Posterior cingulate gyrus (tissue), 11 donors: ENCODE results near the gene NCAPD2.
"Not testable (repeated sequence)": the region's sequence is repeated elsewhere in the genome, so short reads cannot be mapped to it uniquely, and the experiment has no call there.

Experiments
- DNase-seq, 10 donors: peaks; one replicate each; pipeline versions ENCODE4 v3.0.0 to v3.0.0-alpha.2; 2020 to 2021; ENCODE audit warnings: mixed read lengths in 3 of 10
- intact Hi-C: fragments of 100-400 bp; cut with DNase I; formaldehyde crosslinking; loops from one replicate; pipeline ENCODE4 v1.15.1; 2023

The NCAPD2 gene

GRCh38 chr12:6477601-6478377, 16.1 kb upstream of the NCAPD2 start:
- DNase-seq = peak in 1 of 10 donors; percentile 66
- intact Hi-C loops = not testable (repeated sequence)

GRCh38 chr12:6478416-6478815, 15.5 kb upstream of the NCAPD2 start:
- no peak for DNase-seq
- intact Hi-C loops = no loop called here

GRCh38 chr12:6488240-6488639, 5.7 kb upstream of the NCAPD2 start:
- no peak for DNase-seq
- intact Hi-C loops = no loop called here

GRCh38 chr12:6489449-6489848, 4.5 kb upstream of the NCAPD2 start:
- no peak for DNase-seq
- intact Hi-C loops = no loop called here

- DNase-seq, intact Hi-C loops: not testable (repeated sequence)
Observed at GRCh38 chr12:6490673-6491072, 3.2 kb upstream of the NCAPD2 start.

GRCh38 chr12:6492838-6493496, 935 bp upstream of the NCAPD2 start, which contains the start of gene MRPL51:
MRPL51 (minus strand) TSS chr12:6493262; CDS start chr12:6493136, 126 bp downstream.
- intact Hi-C loops = loop anchor here (1.0 to 2.0 kb wide), 2 partner anchors 22 to 40 kb away; no protein-coding TSS in a partner anchor
- peak; percentile 90 to 100 (median 96) for DNase-seq

GRCh38 chr12:6494258-6494743, 399 bp downstream of the NCAPD2 start:
- intact Hi-C loops = no loop called here
- DNase-seq = no peak

- intact Hi-C loops = no loop called here
- no peak for DNase-seq
Observed at GRCh38 chr12:6494968-6495367, 1.1 kb downstream of the NCAPD2 start.

- DNase-seq = peak in 1 of 10 donors; percentile 19
- intact Hi-C loops = not testable (repeated sequence)
Observed at GRCh38 chr12:6497291-6497690, 3.4 kb downstream of the NCAPD2 start.

- intact Hi-C loops = no loop called here
- no peak for DNase-seq
Observed at GRCh38 chr12:6500466-6500865, 6.6 kb downstream of the NCAPD2 start.

GRCh38 chr12:6507102-6507998, 13.4 kb downstream of the NCAPD2 start:
- intact Hi-C loops = no loop called here
- DNase-seq = peak in 1 of 10 donors; percentile 24

- peak in 1 of 10 donors; percentile 22 for DNase-seq
- intact Hi-C loops = no loop called here
Observed at GRCh38 chr12:6508087-6508486, 14.2 kb downstream of the NCAPD2 start.

- no peak for DNase-seq
- intact Hi-C loops = no loop called here
Observed at GRCh38 chr12:6520186-6520585, 26.3 kb downstream of the NCAPD2 start.

- intact Hi-C loops = no loop called here
- peak in 1 of 10 donors; percentile 52 for DNase-seq
Observed at GRCh38 chr12:6522193-6522592, 28.3 kb downstream of the NCAPD2 start.

GRCh38 chr12:6523708-6524107, 29.8 kb downstream of the NCAPD2 start:
- no peak for DNase-seq
- intact Hi-C loops = no loop called here

GRCh38 chr12:6524648-6525047, 30.7 kb downstream of the NCAPD2 start:
- intact Hi-C loops = no loop called here
- DNase-seq = peak in 2 of 10 donors; percentile 46 to 68

GRCh38 chr12:6526201-6526600, 32.3 kb downstream of the NCAPD2 start:
- intact Hi-C loops = no loop called here
- peak in 1 of 10 donors; percentile 59 for DNase-seq

- peak in 1 of 10 donors; percentile 19 for DNase-seq
- intact Hi-C loops = no loop called here
Observed at GRCh38 chr12:6526766-6527525, 33.0 kb downstream of the NCAPD2 start.

GRCh38 chr12:6527711-6528110, 33.8 kb downstream of the NCAPD2 start:
- intact Hi-C loops = no loop called here
- DNase-seq = no peak
